Left ventricle myocardium superior (tissue), 1 donor: ENCODE measurements around the gene HNF1A. TPM values are rescaled to one million over a fixed set of nuclear protein-coding genes. Genes with fewer than 3 reads are reported as not detected.
A peak's percentile ranks its signal among the peaks of the same experiment; 100 is the strongest.

Experiments used
- ATAC-seq: fragments of 200-7000 bp; cut with Tn5 transposase; one replicate; pipeline ENCODE4 v1.9.1; 2020; ENCODE audit warnings: mild to moderate bottlenecking, moderate library complexity
- DNase-seq: peaks from one replicate; pipeline ENCODE4 v3.0.0-alpha.2; 2020
- intact Hi-C: fragments of 100-400 bp; cut with micrococcal nuclease; formaldehyde crosslinking; loops from one replicate; pipeline ENCODE4 v1.11.0; 2022
- total RNA-seq: library from RNA; stranded (reverse); fragmentation: NEBNext Ultra II Directional; extraction: Animal tissue kit (Norgen Biotek cat#: 25700); gene quantifications from one replicate; pipeline ENCODE4 v1.2.1, GENCODE V29; 2021
- donor health status: DM: no; HTN: yes; CAD: no; lungs with severe emphysema.

The HNF1A gene
- total RNA-seq, 1 donor from 2014 or later, result not detected

DNA sequence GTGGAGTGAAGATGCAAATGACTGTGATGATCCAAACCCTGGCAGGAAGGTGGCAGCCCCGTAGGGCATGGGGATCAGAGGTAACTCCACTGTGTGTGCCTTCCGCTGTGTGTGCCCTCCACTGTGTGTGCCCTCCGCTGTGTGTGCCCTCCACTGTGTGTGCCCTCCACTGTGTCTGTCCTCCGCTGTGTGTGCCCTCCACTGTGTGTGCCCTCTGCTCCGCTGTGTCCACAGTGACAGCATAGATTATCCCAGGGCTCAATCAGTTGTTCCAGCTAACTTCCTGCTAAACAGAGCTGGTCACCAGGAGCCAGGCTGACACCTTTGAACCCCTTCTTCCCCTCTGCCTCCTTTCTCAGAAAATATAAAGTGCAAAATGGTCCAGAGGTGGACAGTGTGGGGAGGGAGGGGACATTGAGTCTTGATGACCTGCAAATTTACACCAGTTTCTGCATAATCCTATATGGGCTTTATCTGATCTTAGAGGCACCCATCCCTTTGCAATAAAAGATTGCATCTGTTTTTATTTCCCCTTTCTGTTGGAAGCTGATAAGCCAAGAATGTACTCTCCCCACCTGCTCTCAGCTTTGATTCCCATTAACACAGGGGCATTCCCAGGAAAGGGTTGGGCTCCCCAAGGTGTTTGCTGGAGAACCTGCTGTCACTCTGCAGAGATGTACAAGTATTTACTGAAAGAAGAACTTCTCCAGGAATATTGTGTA lies 21.6 kb upstream of the HNF1A start:
- ATAC-seq (no peak), DNase-seq (no peak)
- intact Hi-C loops, result no loop called here

DNA sequence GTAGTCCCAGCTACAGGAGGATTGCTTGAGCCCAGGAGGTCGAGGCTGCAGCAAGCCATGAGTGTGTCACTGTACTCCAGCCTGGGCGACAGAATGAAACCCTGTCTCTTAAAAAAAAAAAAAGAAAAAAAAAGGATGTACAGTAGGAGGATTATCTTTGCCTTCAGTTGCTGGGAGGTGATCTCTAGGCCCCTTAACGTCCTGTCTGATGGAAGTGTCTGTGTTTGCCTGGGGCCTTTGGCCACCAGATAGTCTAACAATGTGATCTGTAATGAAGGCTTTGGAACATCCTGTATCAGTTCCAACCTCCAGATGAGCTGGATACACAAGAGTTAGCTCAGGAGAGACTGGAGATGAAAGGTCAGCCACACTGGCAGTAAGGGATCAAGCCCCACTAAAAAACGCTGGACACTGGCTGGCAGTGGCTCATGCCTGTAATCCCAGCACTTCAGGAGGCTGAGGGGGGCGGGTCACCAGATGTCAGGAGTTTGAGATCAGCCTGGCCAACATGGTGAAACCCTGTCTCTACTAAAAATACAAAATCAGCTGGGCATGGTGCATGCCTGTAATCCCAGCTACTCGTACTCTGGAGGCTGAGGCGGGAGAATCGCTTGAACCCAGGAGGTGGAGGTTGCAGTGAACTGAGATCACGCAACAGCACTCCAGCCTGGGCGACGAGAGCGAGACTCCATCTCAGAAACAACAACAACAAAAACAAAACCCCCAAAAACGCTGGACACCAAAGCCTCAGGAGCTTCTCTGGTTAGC lies 19.0 kb upstream of the HNF1A start:
- intact Hi-C loops, result no loop called here
- no peak for DNase-seq
- no peak for ATAC-seq

DNA sequence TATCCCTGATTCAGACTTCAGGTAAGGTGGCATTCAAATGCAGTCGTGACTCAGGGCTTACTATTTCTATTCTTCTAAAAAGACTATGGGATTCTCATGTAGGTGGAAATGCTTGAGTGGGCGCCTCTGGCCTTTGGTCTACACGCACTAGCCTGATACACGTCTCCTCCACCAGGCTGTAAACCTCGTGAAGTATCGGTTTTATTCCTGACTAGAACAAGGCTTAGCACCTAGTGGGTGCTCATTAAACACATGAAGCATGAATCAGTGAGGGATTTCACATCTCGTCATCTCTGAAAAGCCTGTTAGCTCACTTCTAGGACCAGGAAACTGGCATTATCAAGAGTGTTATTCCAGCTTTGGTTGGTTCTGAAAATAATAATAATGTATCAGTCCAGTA lies 17.7 kb upstream of the HNF1A start:
- ATAC-seq, result no peak
- no peak for DNase-seq
- intact Hi-C loops, result no loop called here

DNA sequence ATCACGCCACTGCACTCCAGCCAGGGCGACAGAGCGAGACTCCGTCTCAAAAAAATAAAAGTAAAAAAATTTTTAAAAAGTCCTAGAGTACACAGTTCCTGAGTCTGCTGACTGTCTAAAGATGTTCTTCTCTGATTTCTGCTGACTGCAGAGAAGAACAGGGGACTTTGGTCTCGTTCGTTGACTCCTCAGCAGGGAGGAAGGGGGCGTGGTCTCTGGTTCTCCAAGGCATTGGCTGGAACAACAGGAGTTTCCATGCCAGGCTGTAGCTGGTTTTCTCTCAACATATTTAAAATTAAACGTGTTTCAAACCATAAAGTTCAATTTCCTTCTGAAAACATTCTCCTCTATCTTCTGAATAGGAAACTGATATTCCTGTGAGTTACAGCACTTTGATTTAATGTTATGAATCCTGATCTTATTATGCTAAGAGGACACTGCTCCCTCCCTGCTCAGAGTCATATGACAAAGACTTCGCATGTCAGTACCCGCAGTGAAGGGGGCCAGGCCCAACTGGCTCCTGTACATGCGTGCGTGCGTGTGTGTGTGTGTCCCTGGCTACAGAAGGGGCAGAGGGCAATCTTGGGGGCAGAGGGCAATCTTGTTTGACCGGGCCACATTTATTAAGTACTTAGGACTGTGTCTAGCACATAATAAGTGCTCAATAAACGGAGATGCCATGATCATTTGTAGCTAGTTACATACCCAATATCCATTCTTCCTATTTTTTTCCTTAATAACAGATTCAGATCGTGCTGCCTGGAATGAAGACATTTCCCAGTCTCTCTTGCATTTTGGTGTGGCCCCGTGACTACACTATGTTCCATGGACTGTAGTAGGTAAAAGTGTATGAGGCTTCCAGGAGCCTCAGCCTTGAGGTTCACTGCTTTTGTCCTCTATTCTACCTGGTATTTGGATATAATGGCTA lies 16.5 kb upstream of the HNF1A start:
- intact Hi-C loops, result no loop called here
- DNase-seq (peak; percentile 49), ATAC-seq (peak; percentile 43)

DNA sequence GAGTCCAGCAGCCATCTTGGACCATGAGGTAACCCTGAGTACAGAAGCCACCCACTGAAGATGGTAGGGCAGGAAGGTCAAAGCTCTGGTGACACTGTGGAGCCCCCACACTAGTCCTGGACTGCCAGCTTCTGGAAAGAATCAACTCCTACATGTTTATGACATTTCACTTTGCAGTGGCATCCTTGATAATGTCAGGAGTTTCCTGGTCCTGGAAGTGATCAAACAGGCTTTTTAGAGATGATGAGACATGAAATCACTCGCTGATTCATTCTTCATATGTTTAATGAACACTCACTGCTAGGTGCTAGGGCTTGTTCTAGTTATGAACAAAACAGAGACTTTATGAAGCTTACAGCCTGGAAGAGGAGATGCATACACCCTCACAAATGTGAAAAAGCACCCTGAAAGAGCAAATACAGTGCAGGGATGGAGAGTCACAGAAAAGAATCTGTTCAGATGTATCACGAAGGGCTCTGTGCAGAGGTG lies 15.8 kb upstream of the HNF1A start:
- intact Hi-C loops, result no loop called here
- DNase-seq (no peak), ATAC-seq (no peak)

DNA sequence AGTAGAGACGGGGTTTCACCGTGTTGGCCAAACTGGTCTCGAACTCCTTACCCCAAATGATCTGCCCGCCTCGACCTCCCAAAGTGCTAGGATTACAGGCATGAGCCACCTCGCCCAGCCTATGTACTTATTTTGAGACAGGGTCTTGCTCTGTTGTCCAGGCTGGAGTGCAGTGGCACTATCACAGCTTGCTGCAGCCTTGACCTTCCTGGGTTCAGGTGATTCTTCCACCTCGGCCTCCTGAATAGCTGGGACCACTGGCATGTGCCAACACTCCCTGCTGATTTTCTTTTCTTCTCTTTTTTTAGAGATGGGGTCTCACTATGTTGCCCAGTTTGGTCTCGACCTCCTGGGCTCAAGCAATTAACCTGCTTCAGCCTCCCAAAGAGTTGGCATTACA lies 14.0 kb upstream of the HNF1A start:
- DNase-seq (no peak), ATAC-seq (no peak)
- intact Hi-C loops, result no loop called here

DNA sequence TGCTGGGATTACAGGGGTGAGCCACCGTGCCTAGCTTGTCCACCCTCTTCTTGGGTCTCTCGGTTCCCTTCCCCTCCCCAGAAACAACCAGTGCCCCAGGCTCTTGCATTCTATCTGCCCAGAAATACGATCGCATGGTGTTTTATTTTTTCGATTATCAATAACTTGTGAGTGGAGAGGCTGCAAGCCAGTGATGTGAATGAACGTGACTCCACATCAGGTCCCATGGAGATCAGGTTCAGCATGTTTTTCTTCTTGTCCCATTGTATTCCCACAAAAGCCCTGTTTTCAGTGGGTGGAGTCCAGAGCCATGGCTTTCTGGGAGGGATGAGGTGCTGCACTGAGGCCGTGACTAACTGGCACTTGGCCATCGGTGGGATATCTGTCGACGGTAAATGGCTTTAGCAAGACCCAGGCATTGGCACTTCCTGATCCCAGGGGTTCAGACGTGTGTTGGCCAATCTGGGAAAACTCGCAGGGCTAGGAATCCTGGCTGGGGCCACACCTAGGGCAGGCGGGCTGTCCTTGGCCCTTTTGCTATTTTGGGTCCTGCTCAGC lies 12.7 kb upstream of the HNF1A start:
- intact Hi-C loops, result no loop called here
- ATAC-seq (no peak), DNase-seq (no peak)

DNA sequence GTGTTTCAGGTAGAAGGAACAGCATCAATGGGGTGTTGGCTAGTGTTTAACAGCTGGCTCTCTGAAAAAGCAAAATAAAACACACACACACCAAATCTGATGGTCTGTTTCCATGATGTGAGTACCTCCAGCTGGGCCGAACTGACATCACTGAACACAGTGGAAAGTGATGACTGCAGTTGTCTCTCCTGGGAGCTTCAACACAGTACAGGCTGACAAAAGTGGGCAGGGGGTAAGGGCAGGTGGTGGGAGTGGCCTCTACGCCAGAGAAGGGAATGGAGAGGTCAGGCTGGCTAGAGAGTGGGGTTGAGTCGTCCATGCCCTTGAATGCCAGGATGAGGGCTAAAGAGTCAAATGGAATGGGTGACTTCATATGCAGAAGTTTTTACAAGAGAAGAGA lies 8.0 kb upstream of the HNF1A start:
- DNase-seq (no peak), ATAC-seq (no peak)
- intact Hi-C loops, result loop anchor here (10.0 kb wide), 1 partner anchor 366 kb away; no protein-coding TSS in a partner anchor

DNA sequence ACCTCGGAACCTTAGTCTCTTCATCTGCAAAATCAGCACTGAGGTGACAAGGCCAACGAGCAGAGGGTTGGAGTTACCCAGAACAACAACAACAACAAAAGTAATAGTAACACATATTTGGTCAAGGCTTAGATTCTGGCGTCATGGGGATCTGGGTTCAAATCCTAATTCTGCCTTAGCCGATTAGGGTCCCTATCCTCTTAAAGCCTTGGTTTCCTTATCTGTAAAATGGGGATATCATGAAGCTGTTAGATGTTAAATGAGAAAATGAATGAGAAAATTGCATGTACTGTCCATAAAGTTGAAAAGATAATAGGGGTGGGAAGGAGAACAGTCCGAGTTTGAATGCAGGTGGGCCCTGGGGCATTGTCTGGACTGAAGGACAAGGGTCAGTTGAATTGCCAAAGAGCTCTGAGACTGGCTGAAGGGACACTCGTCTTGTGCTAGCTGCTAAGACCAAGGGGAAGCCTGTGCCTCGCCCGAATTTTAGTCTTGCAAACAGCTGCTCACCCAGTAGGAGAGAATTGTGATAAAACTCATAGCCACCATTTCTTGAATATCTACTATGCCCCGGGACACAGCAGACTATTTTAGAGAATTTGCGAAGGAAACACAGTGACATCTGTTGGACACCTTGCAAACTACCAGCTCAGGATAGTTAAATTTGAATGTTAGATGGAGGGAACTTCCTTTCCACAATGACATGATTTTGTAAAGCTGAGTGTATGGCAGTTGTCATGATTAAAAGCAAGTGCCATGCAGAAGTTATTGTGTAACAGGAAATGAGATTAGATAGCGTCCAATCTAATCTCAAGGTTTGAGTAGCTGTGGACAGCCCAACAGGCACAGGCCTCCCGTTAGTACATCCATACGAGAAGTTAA lies 6.8 kb upstream of the HNF1A start:
- ATAC-seq, result peak; percentile 83
- intact Hi-C loops, result loop anchor here (10.0 kb wide), 1 partner anchor 367 kb away; no protein-coding TSS in a partner anchor
- no peak for DNase-seq

DNA sequence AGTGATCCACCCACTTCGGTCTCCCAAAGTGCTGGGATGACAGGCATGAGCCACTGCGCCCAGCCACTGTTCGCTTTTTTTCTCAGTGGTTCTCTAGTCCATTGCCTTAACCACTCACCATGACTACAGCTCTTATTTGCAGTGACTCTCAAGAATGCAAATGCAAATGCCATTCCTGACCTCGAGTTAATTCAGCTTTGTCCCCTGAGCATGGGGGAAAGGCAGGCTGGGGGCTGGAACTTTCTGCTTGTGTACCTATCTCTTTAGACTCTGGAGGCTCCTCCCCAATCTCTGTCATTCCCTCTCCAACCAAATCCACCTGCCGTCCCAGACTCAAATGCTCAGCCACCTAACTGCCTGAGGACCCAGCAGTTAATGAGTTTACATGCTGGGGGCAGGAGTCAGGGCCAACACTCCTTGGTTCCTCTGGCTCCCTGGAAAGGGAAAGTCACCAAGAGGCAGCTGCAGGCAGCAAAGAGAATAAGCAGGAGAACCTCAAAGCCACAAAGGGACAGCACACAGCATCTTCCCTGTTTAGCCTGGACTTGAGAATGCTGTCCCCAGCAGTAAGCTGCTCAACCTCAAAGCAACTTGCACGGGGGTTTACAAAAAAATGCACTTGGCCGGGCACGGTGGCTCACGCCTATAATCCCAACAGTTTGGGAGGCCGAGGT lies 5.3 kb upstream of the HNF1A start:
- no peak for DNase-seq
- no peak for ATAC-seq

DNA sequence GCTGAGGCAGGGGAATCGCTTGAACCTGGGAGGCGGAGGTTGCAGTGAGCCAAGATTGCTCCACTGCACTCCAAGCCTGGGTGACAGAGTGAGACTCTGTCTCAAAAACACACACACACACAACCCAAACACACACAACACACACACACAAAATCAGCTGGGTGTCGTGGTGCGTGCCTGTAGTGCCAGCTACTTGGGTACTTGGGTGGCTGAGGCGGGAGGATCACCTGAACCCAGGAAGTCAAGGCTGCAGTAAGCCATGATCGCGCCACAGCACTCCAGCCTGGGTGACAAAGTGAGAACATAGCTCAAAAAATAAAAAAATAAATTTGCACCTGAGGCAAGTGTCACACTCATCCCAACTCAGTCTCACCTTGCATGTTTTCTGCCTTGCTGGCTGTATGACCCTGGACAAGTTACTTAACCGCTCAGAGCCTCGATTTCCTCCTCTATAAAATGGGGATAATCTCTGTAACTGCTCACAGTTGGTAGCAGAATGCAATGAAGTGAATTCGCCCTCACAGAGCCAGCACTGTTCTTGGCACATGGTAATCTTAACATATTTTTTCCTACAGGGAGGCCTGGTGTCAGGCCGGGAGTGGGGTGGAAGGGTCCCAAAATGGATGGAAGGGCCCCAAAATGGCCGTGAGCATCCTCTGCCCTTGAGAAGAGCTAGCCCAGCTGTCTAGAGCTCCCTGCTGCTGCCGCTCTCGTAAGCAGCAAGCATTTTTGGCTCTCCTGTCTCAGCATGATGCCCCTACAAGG lies 630 bp upstream of the HNF1A start:
- no peak for ATAC-seq

More for the DNA sequence above, 5.3 kb upstream of the HNF1A start:
- intact Hi-C loops, result loop anchor here (10.0 kb wide), 1 partner anchor 368 kb away; no protein-coding TSS in a partner anchor

DNA sequence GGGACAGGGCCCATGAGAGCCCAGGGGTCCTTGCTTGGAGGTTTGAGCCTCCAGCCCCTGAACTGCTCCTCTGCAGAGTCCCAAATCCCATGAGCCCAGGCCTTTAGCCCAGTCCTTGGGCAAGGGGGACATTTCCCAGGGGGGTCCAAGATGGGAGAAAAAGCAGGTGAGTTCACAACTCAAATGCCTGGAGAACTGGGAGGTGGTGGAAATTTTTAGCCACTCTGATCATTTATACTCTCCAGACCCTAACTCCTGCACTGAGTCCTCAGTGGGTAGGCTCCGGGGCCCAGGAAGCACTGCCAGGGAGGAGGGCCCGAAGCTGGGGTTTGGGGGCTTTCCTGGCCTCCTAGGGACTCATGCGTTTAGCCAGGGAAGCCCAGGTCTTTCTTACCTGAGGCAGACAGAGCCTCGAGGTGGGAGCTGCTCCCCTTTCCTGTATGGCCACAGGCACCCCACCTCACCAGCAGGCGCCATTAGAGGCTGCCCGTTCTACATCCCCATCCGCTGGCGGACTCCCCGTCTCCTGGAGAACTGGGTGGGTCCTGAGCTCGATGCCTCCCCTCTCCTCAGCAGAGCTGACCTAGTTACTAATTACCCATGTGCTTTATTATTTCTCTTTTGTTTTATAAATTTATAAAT lies 998 bp downstream of the HNF1A start:
- ATAC-seq (no peak), DNase-seq (no peak)
- intact Hi-C loops, result loop anchor here (10.0 kb wide), 1 partner anchor 375 kb away; no protein-coding TSS in a partner anchor

More for the DNA sequence above, 630 bp upstream of the HNF1A start:
- intact Hi-C loops, result loop anchor here (10.0 kb wide), 1 partner anchor 373 kb away; no protein-coding TSS in a partner anchor
- no peak for DNase-seq

DNA sequence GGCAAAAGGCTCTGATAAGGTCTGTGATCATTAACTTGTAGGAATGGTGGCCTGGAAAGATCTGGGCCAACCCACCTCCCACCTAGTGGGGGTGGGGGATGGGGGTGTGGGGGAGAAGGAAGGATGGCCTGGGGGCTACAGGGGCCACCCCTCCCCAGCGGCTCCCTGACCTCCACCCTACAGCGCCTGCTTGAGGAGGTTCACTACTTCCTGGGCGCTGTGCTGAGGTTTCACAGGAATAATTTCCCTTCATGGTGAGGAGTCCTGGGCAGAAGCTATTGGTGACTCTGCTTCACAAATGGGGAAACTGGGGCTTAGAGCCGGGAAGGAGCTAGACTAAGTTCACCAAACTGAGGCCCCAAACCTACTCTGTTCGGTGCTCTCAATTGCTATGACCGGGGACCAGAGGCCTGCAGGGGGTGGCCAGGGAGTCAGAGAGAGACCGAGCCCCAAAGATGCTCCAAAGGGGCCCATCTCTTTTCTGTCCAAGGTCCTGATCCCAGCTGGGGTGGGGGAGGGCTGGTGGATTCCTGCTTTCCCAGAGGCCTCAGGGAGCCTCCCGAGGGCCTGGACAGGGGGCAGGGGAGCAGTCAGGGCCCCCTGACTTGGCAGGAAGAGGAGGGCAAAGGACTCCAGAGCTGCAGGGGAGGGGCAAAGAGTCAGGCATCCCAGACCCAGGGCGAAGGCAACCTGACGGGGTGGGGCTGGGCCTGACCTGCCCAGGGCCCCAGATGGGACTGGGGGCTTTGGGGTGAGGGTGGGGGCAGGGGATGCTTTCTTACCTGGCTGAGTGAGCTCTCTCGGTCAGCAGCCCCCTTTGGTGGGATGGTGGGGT lies 1.7 kb downstream of the HNF1A start:
- DNase-seq (no peak), ATAC-seq (no peak)
- intact Hi-C loops, result loop anchor here (10.0 kb wide), 1 partner anchor 375 kb away; no protein-coding TSS in a partner anchor

DNA sequence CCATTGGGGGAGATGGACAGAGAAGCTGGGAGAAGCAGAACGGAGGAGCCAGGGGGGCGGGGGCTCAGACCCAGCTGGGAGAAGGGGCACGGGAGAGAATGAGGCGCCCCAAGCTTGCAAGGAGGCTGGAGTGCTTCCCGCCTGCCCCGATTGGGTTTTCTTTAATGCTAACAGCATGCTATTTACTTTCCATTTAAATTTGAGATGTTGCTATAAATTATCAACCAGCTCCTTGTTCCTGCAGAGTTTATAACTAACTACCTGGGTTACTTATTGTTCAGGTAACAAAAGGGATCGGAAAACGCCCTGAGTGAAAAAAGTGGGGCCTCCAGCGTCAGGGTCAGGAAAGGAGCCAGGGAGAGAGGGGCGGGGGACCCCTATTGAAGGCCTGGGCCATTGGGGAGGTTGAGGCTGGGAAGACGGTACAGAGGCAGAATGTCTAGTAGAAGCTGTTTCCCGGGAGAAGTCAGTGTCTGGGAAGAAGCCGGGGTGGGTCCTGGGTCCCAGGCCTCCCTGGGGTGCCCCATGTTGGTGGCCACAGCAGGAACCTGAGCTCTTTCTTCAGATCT lies 2.5 kb downstream of the HNF1A start:
- ATAC-seq, result no peak
- intact Hi-C loops, result no loop called here
- no peak for DNase-seq

DNA sequence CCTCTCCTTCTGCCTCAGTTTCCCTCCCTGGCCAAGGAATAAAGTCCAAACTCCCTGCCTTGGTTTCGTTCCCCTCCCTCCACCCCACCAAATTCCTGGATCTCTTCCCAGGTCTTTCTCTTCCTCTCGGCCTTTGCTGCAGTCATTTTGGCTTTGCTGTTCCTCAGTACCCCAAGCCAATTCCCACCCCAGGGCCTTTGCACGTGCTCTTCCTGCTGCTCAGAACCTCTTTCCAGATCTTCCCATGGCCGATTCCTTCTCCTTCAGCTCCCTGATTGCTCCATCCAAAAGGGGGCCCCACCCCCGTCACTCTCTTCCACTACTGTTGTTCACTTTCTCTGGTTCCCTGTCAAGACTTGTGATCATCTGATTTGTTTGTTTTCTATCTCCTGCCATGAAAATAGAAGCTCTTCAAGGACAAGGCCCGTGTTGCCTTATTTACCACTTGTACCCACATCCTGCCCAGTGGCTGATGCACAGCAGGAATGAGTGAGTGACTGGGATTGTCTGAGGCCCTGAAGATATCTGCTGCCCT lies 3.1 kb downstream of the HNF1A start:
- DNase-seq (no peak), ATAC-seq (no peak)
- intact Hi-C loops, result no loop called here
